ENCODE results near the gene POLR1G.

POLR1G gene

DNA sequence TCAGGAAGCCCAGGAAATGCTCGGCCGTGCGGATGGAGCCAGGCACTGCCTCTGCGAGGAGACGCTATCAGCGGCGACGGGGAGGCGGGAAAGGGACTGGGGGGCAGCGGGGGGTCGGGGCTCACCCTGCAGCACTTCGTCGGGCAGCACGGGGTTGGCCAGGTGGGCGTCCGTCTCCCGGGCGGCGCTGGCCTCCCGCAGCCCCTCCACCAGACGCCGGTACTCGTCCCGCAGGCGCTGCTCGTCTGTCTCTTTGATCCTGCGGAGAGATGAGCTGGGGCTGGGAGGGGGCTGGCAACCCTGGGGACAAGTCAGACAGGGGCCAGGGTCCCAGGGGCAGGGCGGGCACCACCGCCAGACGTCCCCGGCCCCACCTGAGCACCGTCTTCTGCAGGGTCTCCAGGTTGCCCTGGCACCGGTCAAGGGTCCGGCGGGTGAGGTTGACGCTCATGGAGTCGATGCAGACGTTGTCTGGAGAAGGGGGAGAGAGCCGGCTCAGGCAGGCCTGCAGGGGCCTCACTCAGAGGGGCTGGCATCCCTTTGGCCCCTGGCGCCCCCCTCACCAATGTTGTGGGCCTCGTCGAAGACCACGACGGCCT, 42.5 kb upstream of the POLR1G start:
- Histone ChIP-seq H2AFZ (ENCODE audit: low read length) (no peak overlapping the region), H3K4me1 (ENCODE audit: insufficient read depth, low read length, poor library complexity, severe bottlenecking) (peaks cover 3% of the 10 kb centered on the region), H4K20me1 (ENCODE audit: insufficient read depth, low read length, poor library complexity, severe bottlenecking) (no peaks in the 10 kb centered on the region), H3K9ac (ENCODE audit: low read depth, low read length, poor library complexity, severe bottlenecking) (no peak overlapping the region), H3K27me3 (ENCODE audit: insufficient read depth, low read length, poor library complexity, severe bottlenecking) (no peaks in the 10 kb centered on the region), H3F3A (ENCODE audit: low read depth) (no peaks in the 10 kb centered on the region), H3K4me2 (ENCODE audit: low read depth, low read length, poor library complexity, severe bottlenecking) (no peak overlapping the region), H3K79me2 (ENCODE audit: insufficient read depth, low read length) (no peaks in the 10 kb centered on the region), H3K36me3 (ENCODE audit: insufficient read depth, low read length) (peaks cover 5% of the 10 kb centered on the region; the same call in 1 of the 2 replicates), H3K4me3 (ENCODE audit: low read length, poor library complexity, severe bottlenecking) (no peak overlapping the region), H3K9me3 (ENCODE audit: insufficient read depth, low read depth, low read length) (no peaks in the 10 kb centered on the region), H3K9me2 (replicated peaks; ENCODE audit: low read depth, low read length) (no peaks in the 10 kb centered on the region)
- TF ChIP-seq, protein P1, sequence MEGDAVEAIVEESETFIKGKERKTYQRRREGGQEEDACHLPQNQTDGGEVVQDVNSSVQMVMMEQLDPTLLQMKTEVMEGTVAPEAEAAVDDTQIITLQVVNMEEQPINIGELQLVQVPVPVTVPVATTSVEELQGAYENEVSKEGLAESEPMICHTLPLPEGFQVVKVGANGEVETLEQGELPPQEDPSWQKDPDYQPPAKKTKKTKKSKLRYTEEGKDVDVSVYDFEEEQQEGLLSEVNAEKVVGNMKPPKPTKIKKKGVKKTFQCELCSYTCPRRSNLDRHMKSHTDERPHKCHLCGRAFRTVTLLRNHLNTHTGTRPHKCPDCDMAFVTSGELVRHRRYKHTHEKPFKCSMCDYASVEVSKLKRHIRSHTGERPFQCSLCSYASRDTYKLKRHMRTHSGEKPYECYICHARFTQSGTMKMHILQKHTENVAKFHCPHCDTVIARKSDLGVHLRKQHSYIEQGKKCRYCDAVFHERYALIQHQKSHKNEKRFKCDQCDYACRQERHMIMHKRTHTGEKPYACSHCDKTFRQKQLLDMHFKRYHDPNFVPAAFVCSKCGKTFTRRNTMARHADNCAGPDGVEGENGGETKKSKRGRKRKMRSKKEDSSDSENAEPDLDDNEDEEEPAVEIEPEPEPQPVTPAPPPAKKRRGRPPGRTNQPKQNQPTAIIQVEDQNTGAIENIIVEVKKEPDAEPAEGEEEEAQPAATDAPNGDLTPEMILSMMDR (conservative IDR thresholded peaks at IDR 0.05; ENCODE audit: low read length), result no peak

DNA sequence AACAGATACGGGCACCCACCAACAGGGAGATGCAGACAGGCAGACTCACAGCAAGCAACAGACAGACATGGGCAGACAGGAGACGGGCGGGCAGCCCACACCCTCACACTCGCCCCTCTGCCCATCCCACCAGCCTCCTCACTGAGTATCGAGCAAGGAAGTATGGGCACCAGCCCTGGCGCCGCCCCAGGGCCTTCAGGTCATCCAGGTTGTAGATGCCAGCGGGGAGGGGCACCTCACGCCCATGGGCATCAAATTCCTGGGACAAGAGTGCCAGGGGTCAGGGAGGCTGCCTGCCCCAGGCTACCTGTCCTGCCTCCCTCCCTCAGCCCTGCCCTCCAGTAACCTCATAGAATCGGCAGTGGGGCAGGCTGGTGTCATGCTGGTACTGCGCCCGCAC, 41.7 kb upstream of the POLR1G start:
- Histone ChIP-seq H3K4me3 (ENCODE audit: low read length, poor library complexity, severe bottlenecking) (no peak overlapping the region), H4K20me1 (ENCODE audit: insufficient read depth, low read length, poor library complexity, severe bottlenecking) (no peaks in the 10 kb centered on the region), H2AFZ (ENCODE audit: low read length) (no peak overlapping the region), H3K79me2 (ENCODE audit: insufficient read depth, low read length) (peaks cover 2% of the 10 kb centered on the region; the same call in 1 of the 2 replicates), H3K4me2 (ENCODE audit: low read depth, low read length, poor library complexity, severe bottlenecking) (no peak overlapping the region), H3K9ac (ENCODE audit: low read depth, low read length, poor library complexity, severe bottlenecking) (no peak overlapping the region), H3K27me3 (ENCODE audit: insufficient read depth, low read length, poor library complexity, severe bottlenecking) (no peaks in the 10 kb centered on the region), H3F3A (ENCODE audit: low read depth) (no peaks in the 10 kb centered on the region), H3K4me1 (ENCODE audit: insufficient read depth, low read length, poor library complexity, severe bottlenecking) (peaks cover 8% of the 10 kb centered on the region), H3K9me3 (ENCODE audit: insufficient read depth, low read depth, low read length) (no peaks in the 10 kb centered on the region), H3K36me3 (ENCODE audit: insufficient read depth, low read length) (peaks cover 5% of the 10 kb centered on the region; the same call in 1 of the 2 replicates), H3K9me2 (replicated peaks; ENCODE audit: low read depth, low read length) (no peaks in the 10 kb centered on the region)
- TF ChIP-seq, protein P1 (conservative IDR thresholded peaks at IDR 0.05; ENCODE audit: low read length), result no peak
- no peak for TF ChIP-seq EZH2phosphoT487 (IDR thresholded peaks at IDR 0.05; ENCODE audit: borderline replicate concordance)

DNA sequence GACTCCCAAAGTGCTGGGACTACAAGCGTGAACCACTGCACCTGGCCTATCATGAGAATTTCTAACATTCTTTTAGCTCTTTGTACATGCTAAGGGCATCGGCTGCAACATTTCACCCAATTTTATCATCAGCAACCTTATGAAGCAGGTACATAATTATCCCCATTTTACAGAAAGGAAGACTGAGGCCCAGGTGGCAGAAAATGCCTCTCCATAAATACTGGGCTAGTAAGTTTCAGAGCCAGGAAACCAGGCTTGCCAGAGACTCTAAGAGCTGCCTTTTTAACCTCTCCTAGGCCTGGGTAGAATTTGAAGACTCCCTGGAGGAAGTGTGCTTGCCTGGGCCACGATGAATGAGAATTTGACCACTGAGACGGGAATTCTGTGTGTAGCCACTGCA, 38.3 kb upstream of the POLR1G start:
- Histone ChIP-seq H3K36me3 (ENCODE audit: insufficient read depth, low read length) (no peaks in the 10 kb centered on the region), H3K79me2 (ENCODE audit: insufficient read depth, low read length) (peaks cover 7% of the 10 kb centered on the region; the same call in 1 of the 2 replicates), H3K4me2 (ENCODE audit: low read depth, low read length, poor library complexity, severe bottlenecking) (no peak overlapping the region), H2AFZ (ENCODE audit: low read length) (no peak overlapping the region), H3K4me1 (ENCODE audit: insufficient read depth, low read length, poor library complexity, severe bottlenecking) (peaks cover 11% of the 10 kb centered on the region), H3K27me3 (ENCODE audit: insufficient read depth, low read length, poor library complexity, severe bottlenecking) (no peaks in the 10 kb centered on the region), H3K9me2 (replicated peaks; ENCODE audit: low read depth, low read length) (no peaks in the 10 kb centered on the region), H3K9ac (ENCODE audit: low read depth, low read length, poor library complexity, severe bottlenecking) (no peak overlapping the region), H4K20me1 (ENCODE audit: insufficient read depth, low read length, poor library complexity, severe bottlenecking) (no peaks in the 10 kb centered on the region), H3F3A (ENCODE audit: low read depth) (no peaks in the 10 kb centered on the region), H3K9me3 (ENCODE audit: insufficient read depth, low read depth, low read length) (no peaks in the 10 kb centered on the region), H3K4me3 (ENCODE audit: low read length, poor library complexity, severe bottlenecking) (no peak overlapping the region)
- TF ChIP-seq, protein P1 (conservative IDR thresholded peaks at IDR 0.05; ENCODE audit: low read length), result no peak
- no peak for TF ChIP-seq EZH2phosphoT487 (IDR thresholded peaks at IDR 0.05; ENCODE audit: borderline replicate concordance)

All from Loucy (cell line).